NCI-H1092 (cell line): ENCODE data around the gene PLCB1.
"Not testable (repeated sequence)": the region's sequence is repeated elsewhere in the genome, so short reads cannot be mapped to it uniquely, and the experiment has no call there.

ENCODE experiments used
- DNase-seq: peaks from one replicate; lab custom pipeline; 2025; lab: John Stamatoyannopoulos, UW

PLCB1 gene

DNA sequence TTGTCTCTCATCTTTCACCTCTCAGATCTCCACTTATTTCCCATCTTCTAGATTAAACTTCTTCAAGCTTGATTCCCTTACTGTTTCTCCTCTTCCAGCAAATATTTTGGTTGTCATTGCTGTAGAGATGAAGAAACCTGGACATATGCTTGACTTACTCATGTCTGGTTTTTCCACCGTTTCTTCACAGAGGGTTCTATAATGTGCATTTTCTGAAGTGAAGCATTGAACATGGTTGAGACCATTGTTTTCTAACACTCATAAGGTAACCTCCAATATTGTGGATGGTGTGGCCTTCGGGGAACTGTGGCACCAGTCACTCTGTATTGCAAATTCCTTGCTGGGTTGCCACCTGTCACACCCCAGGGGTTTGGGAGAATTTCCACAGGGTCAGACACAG lies 237.2 kb downstream of the PLCB1 start:
- no peak for DNase-seq

- no peak for DNase-seq
Measured at GRCh38 chr20:8370774-8371173, 238.7 kb downstream of the PLCB1 start.

DNA sequence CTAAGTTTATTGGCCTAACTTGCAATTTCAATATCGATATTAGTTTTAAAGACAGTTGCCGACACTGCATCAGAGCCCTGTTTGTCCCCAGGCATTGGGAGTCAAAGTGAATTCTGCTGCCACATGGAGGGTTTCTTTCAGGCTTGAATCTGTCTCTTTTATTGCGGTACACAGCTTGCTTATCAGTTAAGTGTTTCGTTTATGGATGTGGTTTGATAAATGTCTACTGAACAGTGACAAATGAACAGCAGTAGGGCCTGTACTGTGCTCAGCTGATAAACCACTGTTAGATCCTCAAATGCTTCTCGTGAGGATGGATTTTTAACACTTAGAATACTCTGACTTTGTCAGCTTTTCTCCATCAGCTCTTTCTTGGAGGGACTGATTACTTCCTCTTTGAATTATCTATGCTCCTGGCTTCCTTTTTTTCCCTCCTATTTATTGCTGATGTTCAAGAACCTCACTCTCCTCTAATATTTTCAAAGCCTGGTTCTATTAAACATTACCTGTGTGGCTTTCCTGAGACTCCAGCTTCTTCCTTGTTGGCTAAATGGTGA lies 240.8 kb downstream of the PLCB1 start:
- DNase-seq, result no peak

DNA sequence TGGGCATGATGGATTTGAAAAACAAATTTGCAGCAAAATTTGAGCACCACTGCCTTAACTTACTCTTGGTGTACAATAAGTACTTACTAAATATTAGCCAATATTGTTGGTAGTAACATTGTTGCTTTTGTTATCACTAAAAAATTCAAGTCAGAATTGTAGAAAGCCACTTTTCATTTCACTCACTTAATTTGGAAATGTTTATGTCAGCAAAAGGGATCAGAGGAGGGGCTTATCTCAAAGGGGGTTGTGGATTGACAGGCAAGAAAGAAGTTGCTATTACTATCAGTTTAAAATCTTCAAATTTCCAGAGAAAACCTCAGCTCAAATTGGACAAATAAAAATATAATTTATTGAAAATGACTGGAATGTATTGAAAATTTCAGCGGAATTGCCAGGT lies 241.5 kb downstream of the PLCB1 start:
- no peak for DNase-seq

DNA sequence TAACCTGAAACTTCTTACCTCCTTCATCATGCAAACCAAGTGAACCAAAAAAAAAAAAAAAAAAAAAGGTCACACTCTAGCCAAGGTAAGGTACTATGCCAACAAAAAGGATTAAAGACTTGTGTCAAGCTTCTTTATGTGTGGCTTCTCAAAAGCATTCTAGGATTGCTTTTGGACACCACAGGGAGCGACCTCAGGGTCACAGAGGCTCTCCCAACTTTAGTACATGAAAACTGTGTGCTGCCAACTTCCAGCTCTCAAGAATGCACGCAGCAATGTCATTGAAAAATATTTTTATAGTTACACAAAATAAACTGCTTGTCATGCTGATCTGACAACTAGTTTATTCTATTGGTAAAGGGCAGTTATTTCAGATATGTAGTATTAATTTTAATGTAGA lies 243.8 kb downstream of the PLCB1 start:
- DNase-seq, result no peak

- no peak for DNase-seq
Measured at GRCh38 chr20:8376940-8377339, 244.9 kb downstream of the PLCB1 start.

DNA sequence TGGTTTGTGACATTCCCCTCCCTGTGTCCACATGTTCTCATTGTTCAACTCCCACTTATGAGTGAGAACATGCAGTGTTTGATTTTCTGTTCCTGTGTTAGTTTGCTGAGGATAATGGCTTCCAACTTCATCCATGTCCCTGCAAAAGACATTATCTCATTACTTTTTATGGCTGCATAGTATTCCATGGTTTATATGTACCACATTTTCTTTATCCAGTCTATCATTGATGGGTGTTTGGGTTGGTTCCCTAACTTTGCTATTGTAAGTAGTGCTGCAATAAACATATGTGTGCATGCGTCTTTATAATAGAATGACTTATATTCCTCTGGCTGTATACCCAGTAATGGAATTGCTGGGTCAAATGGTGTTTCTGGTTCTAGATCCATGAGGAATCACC lies 247.1 kb downstream of the PLCB1 start:
- not testable (repeated sequence) for DNase-seq

DNA sequence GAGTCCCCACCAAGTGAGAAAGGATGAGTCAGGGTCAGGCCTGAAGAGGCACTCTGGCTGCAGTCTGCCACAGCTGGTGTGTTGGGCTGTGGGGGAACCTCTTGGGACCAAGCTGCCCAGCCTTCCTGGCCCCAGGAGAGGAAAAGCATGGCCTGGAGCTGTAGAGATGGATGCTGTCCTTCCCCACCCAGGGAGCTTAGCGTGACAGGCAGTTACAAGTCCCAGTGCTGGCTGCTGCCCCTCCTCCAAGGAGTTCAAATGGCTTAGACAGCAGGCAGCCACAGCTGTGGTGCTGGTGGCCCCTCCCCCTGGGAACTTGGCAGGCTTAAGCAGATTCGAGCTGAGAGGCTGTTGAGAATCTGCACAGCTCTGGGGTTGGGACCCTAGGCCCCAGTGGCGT lies 253.2 kb downstream of the PLCB1 start:
- no peak for DNase-seq

DNA sequence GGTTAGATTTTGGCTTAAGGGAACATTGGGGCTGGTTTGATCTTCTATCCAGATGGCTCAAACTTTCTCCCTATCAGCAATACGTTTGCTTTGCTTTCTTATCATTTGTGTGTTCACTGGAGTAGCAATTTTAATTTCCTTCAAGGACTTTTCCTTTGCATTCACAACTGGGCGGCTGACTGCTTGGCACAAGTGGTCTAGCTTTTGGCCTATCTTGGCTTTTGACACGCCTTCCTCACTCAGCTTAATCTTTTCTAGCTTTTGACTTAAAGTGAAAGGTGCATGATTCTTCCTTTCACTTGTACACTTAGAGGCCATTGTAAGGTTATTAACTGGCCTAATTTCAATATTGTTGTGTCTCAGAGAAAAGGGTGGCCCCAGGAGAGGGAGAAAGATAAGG lies 254.9 kb downstream of the PLCB1 start:
- DNase-seq, result no peak

DNA sequence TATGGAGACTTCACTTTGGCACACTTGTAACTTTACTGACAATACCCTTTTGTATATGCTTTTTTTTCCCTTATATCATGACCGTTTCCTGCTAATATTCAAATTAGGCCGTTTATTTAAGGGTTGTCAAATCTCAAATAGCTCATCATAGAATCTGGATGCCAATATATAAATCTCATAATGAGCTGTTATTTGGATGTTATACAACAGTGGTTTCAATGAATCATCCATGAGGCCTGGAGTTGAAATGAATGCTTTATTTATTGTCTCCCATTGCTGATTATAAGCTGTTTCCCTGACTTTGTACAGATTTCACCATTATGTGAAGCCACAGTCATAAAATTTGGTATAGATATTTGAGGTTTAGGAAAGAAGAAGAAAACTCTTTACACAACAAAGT lies 256.1 kb downstream of the PLCB1 start:
- DNase-seq, result no peak

- no peak for DNase-seq
Measured at GRCh38 chr20:8388707-8389106, 256.6 kb downstream of the PLCB1 start.

DNA sequence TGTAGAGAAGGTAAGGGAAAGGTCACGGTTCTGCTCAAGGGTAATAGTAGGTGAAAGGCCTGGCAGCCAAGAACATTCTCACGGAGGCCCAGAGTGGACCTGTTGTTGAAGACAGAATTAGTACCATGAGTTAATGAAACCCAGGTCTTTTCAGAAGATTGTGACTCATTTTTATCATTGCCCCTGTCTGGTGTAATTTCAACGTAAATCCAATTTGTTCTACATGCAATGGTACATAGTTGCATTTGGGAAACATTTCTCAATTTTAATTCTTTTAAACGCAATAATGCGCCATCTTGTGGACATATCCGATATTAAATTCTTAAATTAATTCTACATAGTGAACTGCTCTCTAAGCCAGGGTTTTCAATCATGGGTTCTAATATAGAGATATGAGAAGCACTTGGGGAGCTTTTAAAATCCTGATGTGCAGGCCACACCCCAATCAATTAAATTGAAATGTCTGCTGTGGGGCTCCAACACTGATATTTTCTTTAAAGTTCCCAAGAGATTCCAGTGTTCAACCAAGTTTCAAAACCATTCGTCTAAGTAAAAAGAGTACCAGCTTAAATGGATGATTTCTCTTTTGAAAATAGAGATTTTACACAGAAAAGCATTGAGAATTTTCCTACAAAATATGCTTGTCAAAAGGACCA lies 257.4 kb downstream of the PLCB1 start:
- peak; percentile 26 for DNase-seq

- no peak for DNase-seq
Measured at GRCh38 chr20:8390037-8390433, 258.0 kb downstream of the PLCB1 start.

- DNase-seq, result no peak
Measured at GRCh38 chr20:8390500-8390899, 258.4 kb downstream of the PLCB1 start.

- no peak for DNase-seq
Measured at GRCh38 chr20:8393381-8393780, 261.3 kb downstream of the PLCB1 start.

GRCh38 chr20:8394308-8394945 lies 262.4 kb downstream of the PLCB1 start:
- DNase-seq, result no peak

GRCh38 chr20:8395956-8396355 lies 263.9 kb downstream of the PLCB1 start:
- DNase-seq, result no peak

- DNase-seq, result no peak
Measured at GRCh38 chr20:8398263-8399051, 266.4 kb downstream of the PLCB1 start.

GRCh38 chr20:8399947-8400346 lies 267.9 kb downstream of the PLCB1 start:
- no peak for DNase-seq

DNA sequence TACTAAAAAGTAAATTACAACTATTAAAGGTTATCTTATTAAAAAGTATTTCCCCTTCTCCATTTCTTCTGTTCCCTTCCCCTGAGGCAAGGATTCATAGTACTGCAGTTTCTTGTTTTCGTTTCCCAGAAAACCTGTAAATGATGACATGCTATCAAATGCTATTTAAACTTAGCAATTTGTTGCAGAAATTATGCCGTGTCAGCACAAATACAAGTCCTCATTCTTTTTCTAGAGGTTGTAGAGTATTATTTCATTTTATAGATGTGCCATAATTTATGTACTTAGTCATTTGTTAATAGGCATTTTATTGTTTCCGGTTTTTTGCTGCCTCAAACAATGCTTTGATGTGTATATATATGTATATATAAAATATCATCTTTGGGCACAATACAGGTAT lies 268.4 kb downstream of the PLCB1 start:
- no peak for DNase-seq

GRCh38 chr20:8401556-8401955 lies 269.5 kb downstream of the PLCB1 start:
- DNase-seq, result no peak

DNA sequence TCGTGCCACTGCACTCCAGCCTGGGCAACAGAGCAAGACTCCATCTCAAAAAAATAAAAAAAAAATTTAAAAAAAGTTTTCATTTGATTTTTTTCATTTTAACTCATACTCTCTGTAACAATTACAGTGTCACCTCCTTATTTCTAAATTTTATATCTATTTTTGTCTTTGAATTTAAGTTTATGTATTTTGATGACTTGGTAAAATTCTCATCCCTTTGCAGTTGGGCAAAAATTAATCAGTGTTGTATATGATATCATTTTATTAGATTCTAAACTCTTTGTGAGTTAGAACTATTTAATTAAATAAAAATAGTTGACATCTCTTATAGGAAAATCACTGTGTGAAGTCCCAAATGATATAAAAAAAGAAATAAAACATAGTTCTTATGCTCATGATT lies 270.7 kb downstream of the PLCB1 start:
- no peak for DNase-seq
